Neuronal stem cell (in vitro differentiated cells): ENCODE measurements around the gene ACSF3.

Source experiments
- DNase-seq: peaks from one replicate; pipeline ENCODE4 v3.0.0-alpha.2; 2013; ENCODE audit warnings: low spot score
- H2AFZ ChIP-seq: one replicate; pipeline ENCODE4 v1.6.1; 2013; ENCODE audit warnings: mild to moderate bottlenecking, low read length, inconsistent platforms
- H2AK5ac ChIP-seq: 2 replicates; pipeline ENCODE4 v1.6.1; 2013; ENCODE audit warnings: low read depth, mild to moderate bottlenecking, inconsistent platforms, low read length, moderate library complexity, mixed read lengths
- H2BK120ac ChIP-seq: 2 replicates; pipeline ENCODE4 v1.6.1; 2013; ENCODE audit warnings: low read depth, mild to moderate bottlenecking, inconsistent platforms, low read length, moderate library complexity, mixed read lengths
- H2BK12ac ChIP-seq: one replicate; pipeline ENCODE4 v1.6.1; 2013; ENCODE audit warnings: low read length, inconsistent platforms
- H2BK15ac ChIP-seq: 2 replicates; pipeline ENCODE4 v1.6.1; 2013; ENCODE audit warnings: mild to moderate bottlenecking, low read length, inconsistent platforms, mixed read lengths
- H2BK5ac ChIP-seq: one replicate; pipeline ENCODE4 v1.6.1; 2013; ENCODE audit warnings: inconsistent platforms, mild to moderate bottlenecking, low read length, moderate library complexity
- H3K14ac ChIP-seq: one replicate; pipeline ENCODE4 v1.6.1; 2013; ENCODE audit warnings: low read length, inconsistent platforms
- H3K18ac ChIP-seq: 2 replicates; pipeline ENCODE4 v1.6.1; 2013; ENCODE audit warnings: low read length, inconsistent platforms
- H3K23ac ChIP-seq: 2 replicates; pipeline ENCODE4 v1.6.1; 2013; ENCODE audit warnings: low read depth, mild to moderate bottlenecking, mixed read lengths, low read length, inconsistent platforms; ENCODE audit not compliant: poor library complexity
- H3K27ac ChIP-seq: replicated peaks from 3 replicates; pipeline ENCODE4 v1.5.1; 2013; ENCODE audit warnings: low read length, inconsistent platforms
- H3K27me3 ChIP-seq, 3 experiments: 2 replicates each; pipeline ENCODE4 v1.6.1; 2013; ENCODE audit warnings: low read length in 3 of 3, mild to moderate bottlenecking in 2 of 3, inconsistent platforms in 1 of 3, low read depth in 1 of 3, mixed read lengths in 1 of 3, moderate library complexity in 1 of 3; ENCODE audit not compliant: control insufficient read depth in 3 of 3, insufficient read depth in 3 of 3
- H3K36me3 ChIP-seq, 2 donors: replicated peaks in 1 of 2; 2 replicates each; pipeline ENCODE4 v1.6.1; 2013; ENCODE audit warnings: low read length in 2 of 2; ENCODE audit not compliant: control insufficient read depth in 2 of 2, insufficient read depth in 2 of 2
- H3K4ac ChIP-seq: 2 replicates; pipeline ENCODE4 v1.6.1; 2013; ENCODE audit warnings: inconsistent platforms, mild to moderate bottlenecking, low read length, moderate library complexity
- H3K4me1 ChIP-seq, 2 donors: 1 replicate in 1 of 2; 2 replicates in 1 of 2; pipeline ENCODE4 v1.6.1; 2013; ENCODE audit warnings: low read length in 2 of 2, low read depth in 1 of 2; ENCODE audit not compliant: control insufficient read depth in 2 of 2, insufficient read depth in 1 of 2
- H3K4me2 ChIP-seq: one replicate; pipeline ENCODE4 v1.6.1; 2013; ENCODE audit warnings: mild to moderate bottlenecking, low read length, inconsistent platforms; ENCODE audit not compliant: insufficient read depth, poor library complexity, severe bottlenecking
- H3K4me3 ChIP-seq, 2 donors: 2 replicates each; pipeline ENCODE4 v1.5.1; 2013; ENCODE audit warnings: low read length in 2 of 2, mild to moderate bottlenecking in 2 of 2, inconsistent platforms in 1 of 2, moderate library complexity in 1 of 2
- H3K79me1 ChIP-seq: one replicate; pipeline ENCODE4 v1.6.1; 2013; ENCODE audit warnings: low read depth, mild to moderate bottlenecking, inconsistent platforms, low read length, moderate library complexity
- H3K9ac ChIP-seq: one replicate; pipeline ENCODE4 v1.6.1; 2013; ENCODE audit warnings: mild to moderate bottlenecking, low read depth, low read length, inconsistent platforms; ENCODE audit not compliant: poor library complexity
- H3K9me3 ChIP-seq, 2 donors: replicated peaks in 1 of 2; 2 replicates each; pipeline versions ENCODE3 to v1.6.1; 2013; ENCODE audit warnings: low read length in 2 of 2, mild to moderate bottlenecking in 2 of 2, inconsistent platforms in 1 of 2, low read depth in 1 of 2, mixed read lengths in 1 of 2, moderate library complexity in 1 of 2; ENCODE audit not compliant: control insufficient read depth in 2 of 2, insufficient read depth in 1 of 2
- H4K8ac ChIP-seq: one replicate; pipeline ENCODE4 v1.6.1; 2013; ENCODE audit warnings: low read depth, mild to moderate bottlenecking, inconsistent platforms, low read length, moderate library complexity
- H4K91ac ChIP-seq: one replicate; pipeline ENCODE4 v1.6.1; 2013; ENCODE audit warnings: low read length, low read depth, mild to moderate bottlenecking, inconsistent platforms; ENCODE audit not compliant: poor library complexity
- WGBS, 2 donors: extraction: QIAGEN DNeasy Blood & Tissue Kit; methylation state at CpG; one replicate each; pipeline ENCODE4 v1.1.7; 2013; ENCODE audit warnings: missing lambda C conversion rate in 2 of 2, mixed read lengths in 1 of 2; ENCODE audit not compliant: insufficient read length in 2 of 2, insufficient replicate concordance in 1 of 2; ENCODE audit errors: extremely low coverage in 2 of 2; 5-methylcytosine and 5-hydroxymethylcytosine counted together

Gene ACSF3

DNA sequence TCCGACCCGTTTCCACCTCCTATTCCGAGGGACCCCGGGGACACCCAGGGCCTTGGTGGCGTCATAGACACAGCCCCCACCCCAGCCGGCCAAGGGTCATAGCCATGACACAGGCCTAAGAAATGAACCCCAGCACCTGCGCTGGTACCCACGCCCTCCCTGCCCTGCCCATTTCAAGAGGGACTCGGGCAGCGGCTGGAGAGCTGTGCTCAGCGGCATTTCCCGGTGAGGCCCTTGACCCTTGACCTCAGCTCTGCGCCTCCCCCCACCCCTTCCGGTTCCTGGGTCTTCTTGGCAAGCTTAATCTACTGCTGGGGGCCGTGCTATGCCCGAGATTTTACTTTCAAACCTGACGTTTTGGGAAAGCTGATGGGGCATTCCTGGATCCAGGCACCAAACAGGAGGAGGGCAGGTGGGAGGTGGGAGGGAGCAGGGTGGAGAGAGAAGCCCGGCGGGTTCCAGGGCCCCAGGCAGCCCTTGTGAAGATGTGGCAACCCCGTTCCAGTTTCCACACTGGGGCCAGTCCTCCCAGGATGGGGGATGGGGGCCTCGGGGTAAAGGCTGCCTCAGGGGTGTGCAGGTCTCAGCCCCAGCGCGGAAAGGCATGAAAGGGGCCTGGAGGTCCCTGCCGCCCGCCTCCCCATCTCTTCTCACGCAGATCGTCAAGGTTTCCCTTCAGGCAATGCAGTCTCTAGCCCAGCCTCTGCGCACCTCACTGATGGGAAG lies 106.6 kb downstream of the ACSF3 start, which contains the start of gene SLC22A31:
Gene SLC22A31 (minus strand): TSS at position 414 of the 726 bp plus-strand sequence. CDS start 36 bp downstream, at position 378.
- no CpG with 5 or more reads among the region's 28 CpGs for WGBS, 2 donors
- H2BK12ac ChIP-seq = peak within 1 kb of the TSS; percentile 58
- H3K27me3 ChIP-seq = peaks cover 15 to 56% (median 43%) of the 10 kb centered on the region in 3 experiments
- H4K91ac ChIP-seq = no peak within 1 kb of the TSS
- no peak for DNase-seq
- H2BK5ac ChIP-seq = peak within 1 kb of the TSS; percentile 53
- H4K8ac ChIP-seq = peak within 1 kb of the TSS; percentile 3
- H3K4me2 ChIP-seq = peak within 1 kb of the TSS; percentile 80
- peaks cover 6 to 7% of the 10 kb centered on the region in 2 donors for H3K9me3 ChIP-seq
- peak within 1 kb of the TSS; percentile 53 for H3K4ac ChIP-seq
- H2BK120ac ChIP-seq = no peak within 1 kb of the TSS
- peak within 1 kb of the TSS; percentile 56 for H3K14ac ChIP-seq
- H3K4me3 ChIP-seq = peak within 1 kb of the TSS; percentile 46 to 84
- no peaks in the 10 kb centered on the region for H3K36me3 ChIP-seq
- H3K23ac ChIP-seq = peak within 1 kb of the TSS; percentile 91
- no peak within 1 kb of the TSS for H3K27ac ChIP-seq
- H3K9ac ChIP-seq = peak within 1 kb of the TSS; percentile 84
- H3K18ac ChIP-seq = peak within 1 kb of the TSS; percentile 83
- H3K4me1 ChIP-seq = peaks cover 3 to 22% of the 10 kb centered on the region in 2 donors
- H3K79me1 ChIP-seq = peaks cover 2% of the 10 kb centered on the region
- H2AFZ ChIP-seq = peak within 1 kb of the TSS; percentile 86
- peak within 1 kb of the TSS; percentile 97 for H2AK5ac ChIP-seq
- peak within 1 kb of the TSS; percentile 58 for H2BK15ac ChIP-seq

DNA sequence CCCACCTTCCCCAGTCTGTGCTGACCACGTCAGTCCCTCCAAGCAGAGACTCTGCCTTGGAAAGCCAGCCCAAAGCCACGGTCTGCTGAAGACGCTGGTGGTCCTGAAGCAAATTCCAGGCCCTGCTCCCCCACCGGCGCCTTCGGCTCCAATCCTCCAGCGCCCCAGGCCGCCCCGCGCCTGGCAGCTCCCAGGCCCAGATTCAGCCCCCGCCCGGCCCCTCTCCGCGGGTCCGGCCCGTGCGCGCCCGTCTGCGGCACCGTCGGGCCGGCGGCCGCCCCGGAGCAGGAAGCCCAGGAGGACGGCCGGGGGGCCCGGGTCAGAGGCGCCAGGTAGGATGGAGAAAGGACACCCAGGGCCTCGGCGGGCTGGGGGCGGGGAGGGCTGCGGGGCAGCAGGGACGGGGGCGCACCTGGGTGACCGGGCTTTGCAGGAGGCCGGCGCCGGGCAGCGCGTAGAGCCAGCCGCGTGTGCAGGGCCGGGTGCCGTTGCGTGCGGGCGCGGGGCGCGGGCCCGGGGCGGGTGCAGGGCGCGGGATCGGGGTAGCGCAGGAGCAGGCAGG lies 107.3 kb downstream of the ACSF3 start:
- H3K4me2 ChIP-seq = peak overlapping the region; percentile 80
- peaks cover 6 to 7% of the 10 kb centered on the region in 2 donors for H3K9me3 ChIP-seq
- H4K91ac ChIP-seq = no peak overlapping the region
- peak overlapping the region; percentile 83 for H3K18ac ChIP-seq
- peak overlapping the region; percentile 1 for H3K23ac ChIP-seq
- peak overlapping the region; percentile 53 for H2BK5ac ChIP-seq
- WGBS, 2 donors = no CpG with 5 or more reads among the region's 58 CpGs
- no peak overlapping the region for H3K27ac ChIP-seq
- peak overlapping the region; percentile 3 for H2BK15ac ChIP-seq
- H3K4ac ChIP-seq = no peak overlapping the region
- H4K8ac ChIP-seq = peak overlapping the region; percentile 3
- no peak overlapping the region for H2BK120ac ChIP-seq
- H2BK12ac ChIP-seq = peak overlapping the region; percentile 58
- DNase-seq = no peak
- H3K4me3 ChIP-seq = peak overlapping the region; percentile 46 to 84
- H3K4me1 ChIP-seq = peaks cover 3 to 22% of the 10 kb centered on the region in 2 donors
- peaks cover 15 to 56% (median 43%) of the 10 kb centered on the region in 3 experiments for H3K27me3 ChIP-seq
- H3K14ac ChIP-seq = no peak overlapping the region
- H3K79me1 ChIP-seq = peaks cover 2% of the 10 kb centered on the region
- H2AFZ ChIP-seq = peak overlapping the region; percentile 86
- no peak overlapping the region for H2AK5ac ChIP-seq
- no peaks in the 10 kb centered on the region for H3K36me3 ChIP-seq
- peak overlapping the region; percentile 84 for H3K9ac ChIP-seq

DNA sequence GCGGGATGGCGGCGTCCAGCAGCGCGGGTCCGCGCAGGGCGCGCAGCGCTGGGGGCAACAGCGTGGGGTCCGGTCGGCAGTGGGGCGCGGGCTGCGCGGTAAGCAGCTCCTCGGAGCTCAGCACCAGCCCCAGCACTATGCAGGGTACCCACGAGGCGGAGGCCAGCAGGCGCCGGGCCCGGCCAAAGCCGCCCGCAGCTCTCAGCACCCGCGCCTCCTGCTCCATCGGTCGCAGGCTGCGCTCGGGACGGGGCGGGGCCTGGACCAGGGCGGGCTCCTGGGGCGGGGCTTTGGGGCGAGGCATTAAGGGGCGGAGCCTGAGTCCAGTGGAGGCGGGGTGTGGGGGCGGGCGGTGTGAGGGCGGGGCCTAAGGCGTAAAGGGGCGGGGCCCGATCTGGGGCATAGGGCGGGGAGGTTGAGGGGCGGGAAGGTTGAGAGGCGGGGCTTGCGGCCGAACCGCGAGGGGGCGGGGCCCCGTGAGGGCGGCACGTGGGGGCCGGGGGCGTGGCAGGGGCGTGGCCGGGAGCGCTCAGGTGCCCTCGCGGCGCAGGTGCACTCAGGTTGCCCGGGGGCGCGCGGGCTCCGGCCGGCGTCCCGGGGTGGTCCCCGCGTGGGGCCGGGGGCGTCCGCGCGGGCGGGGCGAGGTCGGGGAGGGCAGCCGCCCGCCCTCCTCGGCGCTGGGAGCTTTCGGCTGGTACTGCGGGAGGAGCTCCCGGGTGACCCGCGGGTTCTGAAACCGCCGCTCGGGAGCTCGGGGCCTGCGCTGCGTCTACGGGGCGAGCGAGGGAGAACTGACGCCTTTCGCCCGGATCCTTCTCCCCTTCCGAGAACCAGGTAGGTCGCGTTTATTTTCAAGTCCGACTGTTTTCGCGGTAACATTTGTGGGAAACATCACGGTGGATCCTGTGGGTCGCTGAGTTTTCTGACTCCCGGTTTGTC lies 108.1 kb downstream of the ACSF3 start:
- no peak overlapping the region for H3K4ac ChIP-seq
- H3K27me3 ChIP-seq = peaks cover 15 to 56% (median 43%) of the 10 kb centered on the region in 3 experiments
- H2BK120ac ChIP-seq = no peak overlapping the region
- H3K36me3 ChIP-seq = no peaks in the 10 kb centered on the region
- H3K9ac ChIP-seq = peak overlapping the region; percentile 84
- peak overlapping the region; percentile 83 for H3K18ac ChIP-seq
- no peak overlapping the region for H3K27ac ChIP-seq
- peaks cover 3 to 22% of the 10 kb centered on the region in 2 donors for H3K4me1 ChIP-seq
- no CpG with 5 or more reads among the region's 111 CpGs for WGBS, 2 donors
- peak overlapping the region; percentile 24 for H2BK5ac ChIP-seq
- DNase-seq = peak; percentile 84
- peaks cover 2% of the 10 kb centered on the region for H3K79me1 ChIP-seq
- H2BK15ac ChIP-seq = no peak overlapping the region
- no peak overlapping the region for H3K23ac ChIP-seq
- H2AK5ac ChIP-seq = no peak overlapping the region
- peaks cover 6 to 7% of the 10 kb centered on the region in 2 donors for H3K9me3 ChIP-seq
- H3K14ac ChIP-seq = peak overlapping the region; percentile 21
- peak overlapping the region; percentile 58 for H2BK12ac ChIP-seq
- no peak overlapping the region for H4K91ac ChIP-seq
- H4K8ac ChIP-seq = peak overlapping the region; percentile 3
- peak overlapping the region; percentile 46 to 84 for H3K4me3 ChIP-seq
- H2AFZ ChIP-seq = peak overlapping the region; percentile 86
- peak overlapping the region; percentile 80 for H3K4me2 ChIP-seq
